H1 (cell line): ENCODE data around the gene FOXP2. TPM values are rescaled to one million over a fixed set of nuclear protein-coding genes. Genes with fewer than 3 reads are reported as not detected.

Experiments used
- CTCF ChIA-PET: fragments of 300-600 bp; sonication (Branson Sonifier 250); formaldehyde crosslinking; loops from one replicate; lab custom pipeline; 2021; ENCODE audit not compliant: partially characterized antibody; lab: Charles Lee
- POLR2A ChIA-PET: fragments of 300-600 bp; sonication (Branson Sonifier 250); formaldehyde crosslinking; loops from one replicate; lab custom pipeline; 2021; ENCODE audit warnings: inconsistent platforms; ENCODE audit not compliant: partially characterized antibody; lab: Charles Lee
- DNase-seq, 2 experiments: peaks; one replicate each; pipeline versions ENCODE4 v3.0.0 to v3.0.0-alpha.2; 2010 to 2022; ENCODE audit warnings: low spot score in 2 of 2, low read depth in 1 of 2, mixed read lengths in 1 of 2
- FAIRE-seq: peaks from 2 replicates; lab custom pipeline; 2011; peaks lifted over from hg19 to GRCh38; lab: Jason Lieb, UNC
- H2AFZ ChIP-seq: 2 replicates; pipeline ENCODE4 v1.8.1; 2012; ENCODE audit warnings: low read length, inconsistent platforms
- H2AK5ac ChIP-seq: 2 replicates; pipeline ENCODE4 v1.6.1; 2013; ENCODE audit warnings: low read depth, low read length
- H2BK120ac ChIP-seq: replicated peaks from 2 replicates; pipeline ENCODE3; 2013; ENCODE audit warnings: low read depth, low read length, inconsistent platforms
- H2BK12ac ChIP-seq: 2 replicates; pipeline ENCODE4 v1.6.1; 2013; ENCODE audit warnings: low read depth, low read length
- H2BK15ac ChIP-seq: 2 replicates; pipeline ENCODE4 v1.6.1; 2013; ENCODE audit warnings: low read length
- H2BK20ac ChIP-seq: 2 replicates; pipeline ENCODE4 v1.6.1; 2013; ENCODE audit warnings: low read length
- H2BK5ac ChIP-seq: 2 replicates; pipeline ENCODE4 v1.6.1; 2013; ENCODE audit warnings: low read depth, low read length
- H3K14ac ChIP-seq: 2 replicates; pipeline ENCODE4 v1.6.1; 2013; ENCODE audit warnings: inconsistent platforms; ENCODE audit not compliant: insufficient read length
- H3K18ac ChIP-seq: 2 replicates; pipeline ENCODE4 v1.6.1; 2013; ENCODE audit warnings: low read length; ENCODE audit errors: extremely low read depth
- H3K23ac ChIP-seq: 2 replicates; pipeline ENCODE4 v1.6.1; 2013; ENCODE audit warnings: inconsistent platforms; ENCODE audit not compliant: insufficient read length
- H3K23me2 ChIP-seq: 2 replicates; pipeline ENCODE4 v1.6.1; 2013; ENCODE audit warnings: low read depth, low read length
- H3K27ac ChIP-seq: 2 replicates; pipeline ENCODE4 v1.6.1; 2011; ENCODE audit warnings: low read depth, low read length, inconsistent platforms
- H3K27me3 ChIP-seq, 4 experiments: replicated peaks in 1 of 4; 1 replicate in 1 of 4; 2 replicates in 3 of 4; pipeline versions ENCODE4 v1.6.1 to v1.8.1; 2011 to 2013; ENCODE audit warnings: low read length in 3 of 4, mild to moderate bottlenecking in 3 of 4, inconsistent platforms in 2 of 4, mixed read lengths in 2 of 4, moderate library complexity in 1 of 4; ENCODE audit not compliant: control insufficient read depth in 3 of 4, insufficient read depth in 3 of 4; ENCODE audit errors: extremely low read depth in 1 of 4
- H3K36me3 ChIP-seq, 4 experiments: 2 replicates each; pipeline versions ENCODE4 v1.6.1 to v1.8.1; 2011 to 2013; ENCODE audit warnings: mild to moderate bottlenecking in 4 of 4, low read length in 3 of 4, moderate library complexity in 2 of 4, control low read depth in 1 of 4, inconsistent platforms in 1 of 4; ENCODE audit not compliant: insufficient read depth in 4 of 4, control insufficient read depth in 2 of 4
- H3K4ac ChIP-seq: replicated peaks from 2 replicates; pipeline ENCODE3; 2013; ENCODE audit warnings: low read length, low read depth, mixed read lengths, inconsistent platforms; ENCODE audit not compliant: insufficient read length
- H3K4me1 ChIP-seq, 4 experiments: replicated peaks in 1 of 4; 1 replicate in 1 of 4; 2 replicates in 3 of 4; pipeline versions ENCODE4 v1.6.1 to v1.8.1; 2011 to 2013; ENCODE audit warnings: low read length in 3 of 4, inconsistent platforms in 2 of 4, mixed read lengths in 1 of 4; ENCODE audit not compliant: insufficient read depth in 4 of 4, control insufficient read depth in 3 of 4
- H3K4me2 ChIP-seq, 2 experiments: 2 replicates each; pipeline versions ENCODE4 v1.6.1 to v1.8.1; 2011 to 2013; ENCODE audit warnings: low read depth in 2 of 2, low read length in 2 of 2, control low read depth in 1 of 2, inconsistent platforms in 1 of 2, mild to moderate bottlenecking in 1 of 2; ENCODE audit not compliant: insufficient read depth in 1 of 2
- H3K4me3 ChIP-seq, 4 experiments: fragments of 200-600, 300-600 bp in 1 of 4; sonication (generic), shearing (Covaris generic), sonication (Bioruptor Twin) in 1 of 4; 2 replicates each; pipeline versions ENCODE4 v1.5.1 to v1.8.1; 2011 to 2016; ENCODE audit warnings: low read length in 4 of 4, low read depth in 3 of 4, control low read depth in 2 of 4, inconsistent platforms in 2 of 4, mild to moderate bottlenecking in 2 of 4, mixed read lengths in 1 of 4, moderate library complexity in 1 of 4; ENCODE audit not compliant: insufficient read depth in 2 of 4; ENCODE audit errors: extremely low read depth in 1 of 4
- H3K56ac ChIP-seq: replicated peaks from 2 replicates; pipeline ENCODE3; 2013; ENCODE audit warnings: low read depth, mild to moderate bottlenecking, mixed read lengths, low read length, inconsistent platforms; ENCODE audit not compliant: insufficient read length
- H3K79me1 ChIP-seq: 2 replicates; pipeline ENCODE4 v1.6.1; 2013; ENCODE audit warnings: low read depth, low read length, control low read depth
- H3K79me2 ChIP-seq, 2 experiments: 2 replicates each; pipeline versions ENCODE4 v1.6.1 to v1.8.1; 2012 to 2013; ENCODE audit warnings: low read length in 2 of 2, mild to moderate bottlenecking in 2 of 2, inconsistent platforms in 1 of 2; ENCODE audit not compliant: insufficient read depth in 2 of 2, control insufficient read depth in 1 of 2
- H3K9ac ChIP-seq, 4 experiments: replicated peaks in 1 of 4; 1 replicate in 1 of 4; 2 replicates in 3 of 4; pipeline versions ENCODE4 v1.6.1 to v1.8.1; 2011 to 2013; ENCODE audit warnings: low read depth in 3 of 4, low read length in 3 of 4, control low read depth in 2 of 4, mild to moderate bottlenecking in 2 of 4, moderate library complexity in 2 of 4, inconsistent platforms in 1 of 4; ENCODE audit errors: extremely low read depth in 1 of 4
- H3K9me3 ChIP-seq, 2 experiments: 2 replicates each; pipeline versions ENCODE4 v1.6.1 to v1.8.1; 2012 to 2013; ENCODE audit warnings: mild to moderate bottlenecking in 2 of 2, moderate library complexity in 2 of 2, control low read depth in 1 of 2, inconsistent platforms in 1 of 2, low read depth in 1 of 2, low read length in 1 of 2, mixed read lengths in 1 of 2; ENCODE audit not compliant: insufficient read depth in 2 of 2
- H4K20me1 ChIP-seq, 2 experiments: replicated peaks in 1 of 2; 2 replicates each; pipeline versions ENCODE3 to v1.8.1; 2011 to 2013; ENCODE audit warnings: inconsistent platforms in 2 of 2, low read length in 2 of 2, mild to moderate bottlenecking in 1 of 2; ENCODE audit not compliant: insufficient read depth in 2 of 2, control insufficient read depth in 1 of 2
- H4K5ac ChIP-seq: 2 replicates; pipeline ENCODE4 v1.6.1; 2013; ENCODE audit warnings: low read length, low read depth, mixed read lengths, inconsistent platforms; ENCODE audit not compliant: insufficient read length
- H4K8ac ChIP-seq: 2 replicates; pipeline ENCODE4 v1.8.0; 2013; ENCODE audit warnings: mild to moderate bottlenecking, moderate library complexity, low read length, inconsistent platforms; ENCODE audit not compliant: insufficient read depth; ENCODE audit errors: extremely low read depth
- H4K91ac ChIP-seq: replicated peaks from 2 replicates; pipeline ENCODE3; 2013; ENCODE audit warnings: low read length, mixed read lengths, inconsistent platforms; ENCODE audit not compliant: insufficient read length
- BACH1 ChIP-seq: IDR thresholded peaks from 2 replicates; pipeline ENCODE4 v1.6.1; 2012; ENCODE audit warnings: low read length, improper control_type of control experiment
- CHD1 ChIP-seq: IDR thresholded peaks from 2 replicates; pipeline ENCODE4 v1.6.1; 2012; ENCODE audit warnings: low read depth, low read length, improper control_type of control experiment
- CTBP2 ChIP-seq: IDR thresholded peaks from 2 replicates; pipeline ENCODE4 v1.7.0; 2011; ENCODE audit warnings: borderline replicate concordance, mild to moderate bottlenecking, moderate library complexity, mixed read lengths, low read length; ENCODE audit not compliant: insufficient read depth, insufficient read length
- HDAC6 ChIP-seq: IDR thresholded peaks from one replicate; pipeline ENCODE4 v1.7.1; 2012; ENCODE audit warnings: low read depth, mild to moderate bottlenecking, inconsistent platforms, low read length, moderate library complexity
- KDM5A ChIP-seq: fragments of 200-600 bp; IDR thresholded peaks from 2 replicates; pipeline ENCODE4 v1.7.1; 2012; ENCODE audit warnings: mild to moderate bottlenecking, low read length, inconsistent platforms, mixed read lengths
- PHF8 ChIP-seq: fragments of 200-600 bp; sonication (generic); conservative IDR thresholded peaks from 2 replicates; pipeline ENCODE4 v1.7.1; 2012; ENCODE audit warnings: low read depth, mild to moderate bottlenecking, inconsistent platforms, low read length, moderate library complexity
- RAD21 ChIP-seq, 2 experiments: IDR thresholded peaks in 1 of 2; conservative IDR thresholded peaks in 1 of 2; 2 replicates each; pipeline ENCODE4 v1.6.1; 2011; ENCODE audit warnings: low read depth in 2 of 2, low read length in 2 of 2, improper control_type of control experiment in 1 of 2, inconsistent platforms in 1 of 2, mild to moderate bottlenecking in 1 of 2, moderate library complexity in 1 of 2
- RBBP5 ChIP-seq: IDR thresholded peaks from 2 replicates; pipeline ENCODE4 v1.7.1; 2012; ENCODE audit warnings: low read depth, mild to moderate bottlenecking, inconsistent platforms, low read length, moderate library complexity, borderline replicate concordance
- TAF7 ChIP-seq: optimal IDR thresholded peaks from 2 replicates; pipeline ENCODE3; 2011; ENCODE audit warnings: low read depth, mild to moderate bottlenecking, inconsistent platforms, low read length, moderate library complexity, borderline replicate concordance
- WGBS, 2 experiments: shearing (Covaris generic) in 1 of 2; methylation state at CpG; one replicate each; pipeline versions ENCODE4 v1.1.6 to v1.1.7; 2013 to 2015; ENCODE audit warnings: low lambda C conversion rate in 2 of 2, mixed read lengths in 2 of 2, inconsistent platforms in 1 of 2, low coverage in 1 of 2, missing lambda C conversion rate in 1 of 2; ENCODE audit not compliant: insufficient replicate concordance in 2 of 2, insufficient coverage in 1 of 2, insufficient read length in 1 of 2; ENCODE audit errors: extremely low coverage in 1 of 2, missing lambda C conversion rate in 1 of 2; 5-methylcytosine and 5-hydroxymethylcytosine counted together
- polyA plus RNA-seq, 7 experiments: library from polyadenylated mRNA; depleted of rRNA in 3 of 7; stranded (reverse) in 5 of 7; unstranded in 2 of 7; fragments of >200 nt in 5 of 7; fragments of 200-250 nt in 2 of 7; gene quantifications; 1 replicate in 5 of 7; 2 replicates in 1 of 7; 4 replicates in 1 of 7; pipeline versions ENCODE4 v1.2.1 to v1.2.3, GENCODE V29; 2011 to 2013; ENCODE audit warnings: missing spikeins in 2 of 7, mixed read lengths in 2 of 7
- total RNA-seq: library from RNA; stranded (reverse); fragmentation: NEBNext Ultra II Directional; extraction: Animal tissue kit (Norgen Biotek cat#: 25700); gene quantifications from 2 replicates; pipeline ENCODE4 v1.2.1, GENCODE V29; 2021
- TF ChIP-seq, protein P1 (sequence below): IDR thresholded peaks from 2 replicates; pipeline ENCODE4 v1.6.1; 2011; ENCODE audit warnings: low read length, improper control_type of control experiment

The FOXP2 gene
- total and polyA plus RNA-seq, 2 of the 8 experiments (the other 6 are each of a cell fraction or from before 2014, with no cell fraction given): 0.09 to 0.43 TPM

DNA sequence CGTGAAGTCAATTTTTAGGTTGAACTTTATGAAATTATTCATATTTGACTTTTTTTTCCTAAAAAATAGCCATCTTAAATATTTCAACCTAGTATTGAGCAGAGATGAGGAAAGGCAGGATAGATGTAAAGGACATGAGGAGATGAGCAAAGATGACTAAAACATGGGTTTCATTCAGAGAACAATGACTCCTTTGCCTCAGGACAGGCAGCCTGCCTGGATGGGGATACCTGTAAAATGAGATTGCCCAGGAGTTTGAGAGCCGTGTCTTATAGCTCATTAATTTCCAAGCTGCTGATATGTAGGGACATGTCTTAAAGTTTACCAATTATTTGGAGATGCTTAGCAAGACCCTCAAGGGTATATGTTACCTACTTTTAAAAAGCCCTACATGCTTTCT is 263.5 kb downstream of the FOXP2 start:
- H3K36me3 ChIP-seq: no peaks in the 10 kb centered on the region
- H2AFZ ChIP-seq: no peak overlapping the region
- POLR2A ChIA-PET: no interaction called here
- no peaks in the 10 kb centered on the region for H3K79me1 ChIP-seq
- H4K8ac ChIP-seq: no peak overlapping the region
- H3K4me2 ChIP-seq: no peak overlapping the region
- H4K20me1 ChIP-seq: no peaks in the 10 kb centered on the region
- no peak overlapping the region for H2BK15ac ChIP-seq
- DNase-seq (no peak), FAIRE-seq (no peak)
- no peak overlapping the region for H3K27ac ChIP-seq
- no peak overlapping the region for H3K56ac ChIP-seq
- H2AK5ac ChIP-seq: no peak overlapping the region
- no peaks in the 10 kb centered on the region for H3K79me2 ChIP-seq
- H2BK12ac ChIP-seq: no peak overlapping the region
- no peak overlapping the region for H3K14ac ChIP-seq
- H3K9me3 ChIP-seq: no peaks in the 10 kb centered on the region
- no peak overlapping the region for H4K5ac ChIP-seq
- no peak overlapping the region for H3K4me3 ChIP-seq
- H3K4me1 ChIP-seq: no peaks in the 10 kb centered on the region
- H3K23ac ChIP-seq: no peak overlapping the region
- CTCF ChIA-PET: no interaction called here
- no peak overlapping the region for H4K91ac ChIP-seq
- H3K23me2 ChIP-seq: no peaks in the 10 kb centered on the region; the same call in 1 of the 2 replicates
- H3K18ac ChIP-seq: no peak overlapping the region
- H2BK120ac ChIP-seq: no peak overlapping the region
- H2BK5ac ChIP-seq: no peak overlapping the region
- no peaks in the 10 kb centered on the region for H3K27me3 ChIP-seq
- H3K9ac ChIP-seq: no peak overlapping the region
- H3K4ac ChIP-seq: no peak overlapping the region
- WGBS, 2 experiments: 94% methylated on average over 2 of the region's 2 CpGs; no CpG with 5 or more reads in 1 of the 2 experiments
- H2BK20ac ChIP-seq: no peak overlapping the region
- TF ChIP-seq HDAC6: no peak
- no peak for TF ChIP-seq KDM5A
- no peak for TF ChIP-seq BACH1
- no peak for TF ChIP-seq RBBP5
- TF ChIP-seq RAD21 (IDR thresholded peaks at IDR 0.05 in 1 of 2, conservative IDR thresholded peaks at IDR 0.05 in 1 of 2; ENCODE audit: low read depth in 2 of 2, low read length in 2 of 2): no peak
- TF ChIP-seq, protein P1, sequence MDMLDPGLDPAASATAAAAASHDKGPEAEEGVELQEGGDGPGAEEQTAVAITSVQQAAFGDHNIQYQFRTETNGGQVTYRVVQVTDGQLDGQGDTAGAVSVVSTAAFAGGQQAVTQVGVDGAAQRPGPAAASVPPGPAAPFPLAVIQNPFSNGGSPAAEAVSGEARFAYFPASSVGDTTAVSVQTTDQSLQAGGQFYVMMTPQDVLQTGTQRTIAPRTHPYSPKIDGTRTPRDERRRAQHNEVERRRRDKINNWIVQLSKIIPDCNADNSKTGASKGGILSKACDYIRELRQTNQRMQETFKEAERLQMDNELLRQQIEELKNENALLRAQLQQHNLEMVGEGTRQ: no peak
- TF ChIP-seq CHD1: no peak
- TF ChIP-seq PHF8: no peak
- TF ChIP-seq TAF7: no peak
- TF ChIP-seq CTBP2: no peak
